Measurements from ENCODE around the gene MICAL3.

Gene MICAL3

DNA sequence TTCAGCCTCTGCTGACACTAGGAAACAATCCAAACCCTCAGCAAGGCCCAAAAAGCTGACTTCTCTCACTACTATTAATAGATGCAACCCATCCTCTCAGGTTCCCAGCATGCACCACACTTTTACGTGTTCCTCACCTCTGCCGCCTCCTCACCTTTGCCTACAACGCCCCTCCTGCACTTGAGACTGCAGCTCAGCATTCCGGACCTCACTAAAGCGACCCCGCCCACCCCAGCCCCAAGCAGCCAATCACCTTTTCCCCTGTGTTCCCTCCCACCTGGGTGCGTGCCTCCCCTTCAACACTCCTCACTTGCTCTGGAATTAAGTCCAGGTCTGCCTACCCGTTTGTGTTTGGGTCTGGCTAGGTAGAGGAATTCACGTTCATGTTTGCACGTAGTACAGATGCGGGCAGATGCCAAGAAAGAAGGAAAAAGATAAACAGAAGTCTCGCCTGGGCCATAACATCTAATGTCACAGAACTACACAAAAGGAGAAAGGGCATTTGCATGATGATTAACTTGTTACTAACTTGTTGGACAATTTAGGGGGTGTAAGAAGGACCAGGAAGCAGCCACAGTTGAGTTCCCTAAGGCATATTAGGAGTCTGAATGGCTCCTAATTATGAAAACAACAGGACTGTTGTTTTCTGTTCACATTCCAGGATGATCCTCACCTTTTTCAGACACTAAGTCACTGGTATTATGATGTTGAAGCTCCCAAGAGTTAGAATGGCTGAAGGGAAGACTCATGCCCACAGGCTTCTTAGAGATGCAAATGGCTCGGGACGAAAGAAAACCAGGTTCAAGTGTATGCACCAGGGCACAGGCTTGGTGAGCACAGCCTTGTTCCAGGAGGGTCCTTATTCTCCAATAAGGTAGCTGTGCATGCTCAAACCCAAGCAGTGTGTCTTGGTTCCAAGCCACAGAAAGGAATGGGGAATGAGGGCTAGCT, 102.2 kb downstream of the MICAL3 start:
- Histone ChIP-seq H4K20me1 (ENCODE audit: insufficient read depth, low read length) (no peaks in the 10 kb centered on the region), H3K9me3 (ENCODE audit: low read length) (no peaks in the 10 kb centered on the region), H3K9ac (ENCODE audit: low read length) (no peak overlapping the region), H3K27ac (ENCODE audit: low read depth, low read length, poor library complexity, severe bottlenecking) (no peak overlapping the region), H2AFZ (ENCODE audit: low read length) (no peak overlapping the region), H3K4me2 (ENCODE audit: low read length) (no peak overlapping the region), H3K79me2 (ENCODE audit: insufficient read depth, low read length) (peaks cover 12% of the 10 kb centered on the region), H3K27me3 (ENCODE audit: insufficient read depth, low read length) (no peaks in the 10 kb centered on the region), H3K9me2 (ENCODE audit: low read depth, low read length) (no peaks in the 10 kb centered on the region), H3K36me3 (ENCODE audit: insufficient read depth, low read length) (no peaks in the 10 kb centered on the region), H3K4me1 (ENCODE audit: insufficient read depth, low read length, severe bottlenecking) (peaks cover 17% of the 10 kb centered on the region), H3F3A (ENCODE audit: insufficient read depth, low read length) (no peaks in the 10 kb centered on the region), H3K4me3 (ENCODE audit: low read depth, low read length, poor library complexity, severe bottlenecking) (no peak overlapping the region)
- TF ChIP-seq, protein P1, sequence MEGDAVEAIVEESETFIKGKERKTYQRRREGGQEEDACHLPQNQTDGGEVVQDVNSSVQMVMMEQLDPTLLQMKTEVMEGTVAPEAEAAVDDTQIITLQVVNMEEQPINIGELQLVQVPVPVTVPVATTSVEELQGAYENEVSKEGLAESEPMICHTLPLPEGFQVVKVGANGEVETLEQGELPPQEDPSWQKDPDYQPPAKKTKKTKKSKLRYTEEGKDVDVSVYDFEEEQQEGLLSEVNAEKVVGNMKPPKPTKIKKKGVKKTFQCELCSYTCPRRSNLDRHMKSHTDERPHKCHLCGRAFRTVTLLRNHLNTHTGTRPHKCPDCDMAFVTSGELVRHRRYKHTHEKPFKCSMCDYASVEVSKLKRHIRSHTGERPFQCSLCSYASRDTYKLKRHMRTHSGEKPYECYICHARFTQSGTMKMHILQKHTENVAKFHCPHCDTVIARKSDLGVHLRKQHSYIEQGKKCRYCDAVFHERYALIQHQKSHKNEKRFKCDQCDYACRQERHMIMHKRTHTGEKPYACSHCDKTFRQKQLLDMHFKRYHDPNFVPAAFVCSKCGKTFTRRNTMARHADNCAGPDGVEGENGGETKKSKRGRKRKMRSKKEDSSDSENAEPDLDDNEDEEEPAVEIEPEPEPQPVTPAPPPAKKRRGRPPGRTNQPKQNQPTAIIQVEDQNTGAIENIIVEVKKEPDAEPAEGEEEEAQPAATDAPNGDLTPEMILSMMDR (IDR thresholded peaks at IDR 0.05; ENCODE audit: low read length), result no peak
- no peak for TF ChIP-seq EZH2 (IDR thresholded peaks at IDR 0.05; ENCODE audit: borderline replicate concordance, low read length)

DNA sequence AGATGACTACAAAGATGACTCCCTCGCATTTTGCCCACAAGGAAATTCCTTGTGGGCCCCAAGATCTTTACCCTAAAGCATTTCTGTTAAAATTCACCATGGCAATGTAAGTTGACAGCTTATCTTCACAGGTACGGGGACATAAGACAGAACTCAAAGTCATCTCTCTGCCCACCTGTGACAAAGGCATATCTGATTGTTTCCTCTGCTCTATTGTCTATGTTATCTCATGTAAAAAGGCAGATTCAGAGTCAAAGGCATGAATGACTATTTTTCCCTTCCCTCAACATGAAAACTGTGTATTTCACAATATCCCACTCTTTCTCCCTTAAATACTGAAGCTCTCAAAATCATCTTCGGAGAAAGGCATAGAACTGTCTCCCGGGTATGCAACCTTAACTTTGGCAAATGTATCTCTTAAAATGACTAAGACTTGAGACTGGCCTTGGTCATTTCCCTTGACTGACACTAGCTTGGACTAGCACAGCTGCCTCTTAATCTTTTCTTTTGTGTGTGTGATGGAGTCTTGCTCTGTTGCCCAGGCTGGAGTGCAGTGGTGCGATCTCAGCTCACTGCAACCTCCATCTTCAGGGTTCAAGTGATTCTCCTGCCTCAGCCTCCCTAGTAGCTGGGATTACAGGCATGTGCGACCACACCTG, 103.2 kb downstream of the MICAL3 start:
- no peak overlapping the region for H2AFZ ChIP-seq (ENCODE audit: low read length)
- H3K79me2 ChIP-seq (ENCODE audit: insufficient read depth, low read length), result peaks cover 9% of the 10 kb centered on the region
- H3K9me3 ChIP-seq (ENCODE audit: low read length), result no peaks in the 10 kb centered on the region
- H3K4me1 ChIP-seq (ENCODE audit: insufficient read depth, low read length, severe bottlenecking), result peaks cover 19% of the 10 kb centered on the region
- no peak overlapping the region for H3K4me3 ChIP-seq (ENCODE audit: low read depth, low read length, poor library complexity, severe bottlenecking)
- TF ChIP-seq, protein P1 (IDR thresholded peaks at IDR 0.05; ENCODE audit: low read length), result no peak
- TF ChIP-seq EZH2 (IDR thresholded peaks at IDR 0.05; ENCODE audit: borderline replicate concordance, low read length), result no peak
- no peaks in the 10 kb centered on the region for H3K36me3 ChIP-seq (ENCODE audit: insufficient read depth, low read length)
- no peaks in the 10 kb centered on the region for H3K27me3 ChIP-seq (ENCODE audit: insufficient read depth, low read length)
- no peak overlapping the region for H3K4me2 ChIP-seq (ENCODE audit: low read length)
- H4K20me1 ChIP-seq (ENCODE audit: insufficient read depth, low read length), result no peaks in the 10 kb centered on the region
- H3K9me2 ChIP-seq (ENCODE audit: low read depth, low read length), result no peaks in the 10 kb centered on the region
- no peak overlapping the region for H3K27ac ChIP-seq (ENCODE audit: low read depth, low read length, poor library complexity, severe bottlenecking)
- no peaks in the 10 kb centered on the region for H3F3A ChIP-seq (ENCODE audit: insufficient read depth, low read length)
- no peak overlapping the region for H3K9ac ChIP-seq (ENCODE audit: low read length)

DNA sequence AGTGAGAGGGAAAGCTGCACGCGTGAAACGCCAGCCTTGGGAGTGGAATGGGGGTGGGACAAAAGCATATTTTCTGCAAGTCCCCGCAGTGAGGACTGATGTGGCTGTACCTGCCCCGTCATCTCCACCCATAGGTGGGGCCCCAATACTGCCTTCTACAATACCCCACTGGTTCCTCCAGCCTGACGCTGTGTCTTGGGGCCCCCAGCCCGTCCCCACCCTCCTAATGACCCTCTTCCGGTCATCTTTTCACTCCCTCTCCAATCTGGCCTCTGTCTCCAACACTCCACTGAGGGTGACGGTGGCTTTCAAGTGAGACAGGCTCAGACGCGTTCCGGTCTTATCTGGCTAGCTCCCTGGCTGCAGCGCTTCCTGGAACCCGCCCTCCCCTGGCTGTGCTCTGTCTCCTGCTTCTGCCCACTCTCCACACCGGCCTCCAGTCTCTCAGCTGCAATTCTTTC, 104.2 kb downstream of the MICAL3 start:
- Histone ChIP-seq H3K4me1 (ENCODE audit: insufficient read depth, low read length, severe bottlenecking) (peaks cover 19% of the 10 kb centered on the region), H2AFZ (ENCODE audit: low read length) (no peak overlapping the region), H3K9ac (ENCODE audit: low read length) (no peak overlapping the region), H3K4me2 (ENCODE audit: low read length) (no peak overlapping the region), H3K27ac (ENCODE audit: low read depth, low read length, poor library complexity, severe bottlenecking) (no peak overlapping the region), H3K36me3 (ENCODE audit: insufficient read depth, low read length) (no peaks in the 10 kb centered on the region), H3K9me3 (ENCODE audit: low read length) (no peaks in the 10 kb centered on the region), H3K4me3 (ENCODE audit: low read depth, low read length, poor library complexity, severe bottlenecking) (no peak overlapping the region), H3K79me2 (ENCODE audit: insufficient read depth, low read length) (peaks cover 5% of the 10 kb centered on the region), H4K20me1 (ENCODE audit: insufficient read depth, low read length) (no peaks in the 10 kb centered on the region), H3K9me2 (ENCODE audit: low read depth, low read length) (no peaks in the 10 kb centered on the region), H3K27me3 (ENCODE audit: insufficient read depth, low read length) (no peaks in the 10 kb centered on the region), H3F3A (ENCODE audit: insufficient read depth, low read length) (no peaks in the 10 kb centered on the region)
- no peak for TF ChIP-seq EZH2 (IDR thresholded peaks at IDR 0.05; ENCODE audit: borderline replicate concordance, low read length)
